ENCODE data around the gene PGGHG.

- TF ChIP-seq, protein P1, sequence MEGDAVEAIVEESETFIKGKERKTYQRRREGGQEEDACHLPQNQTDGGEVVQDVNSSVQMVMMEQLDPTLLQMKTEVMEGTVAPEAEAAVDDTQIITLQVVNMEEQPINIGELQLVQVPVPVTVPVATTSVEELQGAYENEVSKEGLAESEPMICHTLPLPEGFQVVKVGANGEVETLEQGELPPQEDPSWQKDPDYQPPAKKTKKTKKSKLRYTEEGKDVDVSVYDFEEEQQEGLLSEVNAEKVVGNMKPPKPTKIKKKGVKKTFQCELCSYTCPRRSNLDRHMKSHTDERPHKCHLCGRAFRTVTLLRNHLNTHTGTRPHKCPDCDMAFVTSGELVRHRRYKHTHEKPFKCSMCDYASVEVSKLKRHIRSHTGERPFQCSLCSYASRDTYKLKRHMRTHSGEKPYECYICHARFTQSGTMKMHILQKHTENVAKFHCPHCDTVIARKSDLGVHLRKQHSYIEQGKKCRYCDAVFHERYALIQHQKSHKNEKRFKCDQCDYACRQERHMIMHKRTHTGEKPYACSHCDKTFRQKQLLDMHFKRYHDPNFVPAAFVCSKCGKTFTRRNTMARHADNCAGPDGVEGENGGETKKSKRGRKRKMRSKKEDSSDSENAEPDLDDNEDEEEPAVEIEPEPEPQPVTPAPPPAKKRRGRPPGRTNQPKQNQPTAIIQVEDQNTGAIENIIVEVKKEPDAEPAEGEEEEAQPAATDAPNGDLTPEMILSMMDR (IDR thresholded peaks at IDR 0.05), result no peak
- TF ChIP-seq ZFX (IDR thresholded peaks at IDR 0.05; ENCODE audit: borderline replicate concordance), result no peak
Measured at GRCh38 chr11:291281-292210, 2.6 kb downstream of the PGGHG start.

All from 22Rv1 (cell line).